Hepatocyte (in vitro differentiated cells): ENCODE measurements around the gene DDN. TPM values are rescaled to one million over a fixed set of nuclear protein-coding genes. Genes with fewer than 3 reads are reported as not detected.

Experiments
- DNase-seq: peaks from one replicate; pipeline ENCODE4 v3.0.0-alpha.2; 2016; ENCODE audit warnings: low spot score
- H2AFZ ChIP-seq: fragments of 200-600 bp; sonication (generic); 2 replicates; pipeline ENCODE4 v1.6.0; 2016; ENCODE audit warnings: antibody characterized with exemption, mild to moderate bottlenecking
- H3K27ac ChIP-seq: fragments of 200-600 bp; sonication (generic); 2 replicates; pipeline ENCODE4 v1.5.1; 2016; ENCODE audit warnings: mild to moderate bottlenecking
- H3K27me3 ChIP-seq: fragments of 200-600 bp; sonication (generic); 2 replicates; pipeline ENCODE4 v1.6.1; 2016
- H3K36me3 ChIP-seq: fragments of 200-600 bp; sonication (generic); replicated peaks from 2 replicates; pipeline ENCODE4 v1.5.1; 2016; ENCODE audit warnings: low read depth; ENCODE audit not compliant: insufficient read depth
- H3K4me1 ChIP-seq: fragments of 200-600 bp; sonication (generic); 2 replicates; pipeline ENCODE4 v1.5.1; 2016; ENCODE audit warnings: mild to moderate bottlenecking, moderate library complexity; ENCODE audit not compliant: insufficient read depth
- H3K4me2 ChIP-seq: fragments of 200-600 bp; sonication (generic); 2 replicates; pipeline ENCODE4 v1.6.0; 2016
- H3K4me3 ChIP-seq: fragments of 200-600 bp; sonication (generic); 2 replicates; pipeline ENCODE4 v1.5.1; 2016; ENCODE audit warnings: mild to moderate bottlenecking
- H3K79me2 ChIP-seq: fragments of 200-600 bp; sonication (generic); 2 replicates; pipeline ENCODE4 v1.6.0; 2017; ENCODE audit warnings: mild to moderate bottlenecking
- H3K9me2 ChIP-seq: fragments of 200-600 bp; sonication (generic); replicated peaks from 2 replicates; pipeline ENCODE4 v1.6.0; 2017; ENCODE audit warnings: mild to moderate bottlenecking; ENCODE audit not compliant: insufficient read depth
- H3K9me3 ChIP-seq: fragments of 200-600 bp; sonication (generic); 2 replicates; pipeline ENCODE4 v1.5.1; 2016; ENCODE audit warnings: low read depth, mild to moderate bottlenecking
- H4K20me1 ChIP-seq: fragments of 200-600 bp; sonication (generic); 2 replicates; pipeline ENCODE4 v1.6.0; 2016; ENCODE audit warnings: mild to moderate bottlenecking; ENCODE audit not compliant: insufficient read depth, poor library complexity, severe bottlenecking
- EZH2 ChIP-seq: fragments of 200-600 bp; sonication (generic); IDR thresholded peaks from 2 replicates; pipeline ENCODE4 v1.6.1; 2016; ENCODE audit warnings: antibody characterized with exemption, mild to moderate bottlenecking, borderline replicate concordance
- EZH2phosphoT487 ChIP-seq: fragments of 200-600 bp; sonication (generic); IDR thresholded peaks from one replicate; pipeline ENCODE4 v1.6.1; 2018; ENCODE audit warnings: antibody characterized with exemption, mild to moderate bottlenecking, low read depth, moderate library complexity; ENCODE audit not compliant: unreplicated experiment, severe bottlenecking
- WGBS: methylation state at CpG from one replicate; pipeline ENCODE4 v1.1.6; 2016; ENCODE audit warnings: low lambda C conversion rate; ENCODE audit errors: missing lambda C conversion rate; 5-methylcytosine and 5-hydroxymethylcytosine counted together
- polyA plus RNA-seq: library from polyadenylated mRNA; unstranded; fragments of >200 nt; fragmentation: Nextera tagmentation; extraction: Ambion mirVana; gene quantifications from 2 replicates; pipeline ENCODE4 v1.2.1, GENCODE V29; 2016
- total RNA-seq: library from RNA; depleted of rRNA; stranded (reverse); fragments of >200 nt; gene quantifications from 2 replicates; pipeline ENCODE4 v1.2.3, GENCODE V29; 2014
- TF ChIP-seq, protein P1 (sequence below): fragments of 200-600 bp; sonication (generic); IDR thresholded peaks from 2 replicates; pipeline ENCODE4 v1.5.1; 2016; ENCODE audit warnings: antibody characterized with exemption, mild to moderate bottlenecking; ENCODE audit not compliant: poor library complexity

Gene DDN
- total and polyA plus RNA-seq, 2 experiments from 2014 or later, result 0.10 TPM; not detected in 1

DNA sequence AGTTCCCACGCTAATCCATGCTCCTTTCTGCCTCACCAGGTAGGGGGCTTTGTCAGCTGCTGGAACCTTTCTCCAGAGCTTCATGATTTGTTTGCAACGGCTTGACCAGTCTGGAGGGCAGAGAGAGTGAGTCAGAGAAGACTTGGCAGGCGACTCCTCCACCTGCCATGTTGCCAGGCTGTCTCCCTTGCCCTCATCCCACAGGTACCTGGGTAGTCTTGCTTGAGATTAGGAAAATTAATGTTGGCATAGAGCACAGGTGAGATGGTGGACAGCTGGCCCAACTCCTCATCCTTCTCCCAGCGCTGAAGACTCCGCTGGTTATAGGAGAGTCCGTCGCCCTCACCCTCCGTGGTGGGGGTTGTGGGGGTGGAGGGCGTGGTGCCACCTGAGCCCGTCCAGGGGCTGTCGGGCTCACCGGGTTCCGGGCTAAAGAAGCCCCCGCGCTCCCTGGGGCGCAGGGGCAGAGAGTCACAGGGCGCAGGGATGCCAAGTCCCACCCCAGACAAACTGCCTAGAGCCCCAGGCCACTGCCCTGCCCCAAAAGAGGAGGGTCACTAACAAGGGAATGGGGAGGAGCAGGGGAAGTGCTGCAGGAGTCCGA is 42.8 kb upstream of the DDN start:
- Histone ChIP-seq H3K27ac (no peak overlapping the region), H4K20me1 (no peaks in the 10 kb centered on the region), H3K9me2 (no peaks in the 10 kb centered on the region), H3K36me3 (no peaks in the 10 kb centered on the region), H2AFZ (no peak overlapping the region), H3K9me3 (no peaks in the 10 kb centered on the region), H3K79me2 (no peaks in the 10 kb centered on the region), H3K4me1 (no peaks in the 10 kb centered on the region), H3K27me3 (no peaks in the 10 kb centered on the region), H3K4me3 (no peak overlapping the region), H3K4me2 (no peak overlapping the region)
- 97% methylated on average over 12 of the region's 18 CpGs for WGBS
- TF ChIP-seq, protein P1, sequence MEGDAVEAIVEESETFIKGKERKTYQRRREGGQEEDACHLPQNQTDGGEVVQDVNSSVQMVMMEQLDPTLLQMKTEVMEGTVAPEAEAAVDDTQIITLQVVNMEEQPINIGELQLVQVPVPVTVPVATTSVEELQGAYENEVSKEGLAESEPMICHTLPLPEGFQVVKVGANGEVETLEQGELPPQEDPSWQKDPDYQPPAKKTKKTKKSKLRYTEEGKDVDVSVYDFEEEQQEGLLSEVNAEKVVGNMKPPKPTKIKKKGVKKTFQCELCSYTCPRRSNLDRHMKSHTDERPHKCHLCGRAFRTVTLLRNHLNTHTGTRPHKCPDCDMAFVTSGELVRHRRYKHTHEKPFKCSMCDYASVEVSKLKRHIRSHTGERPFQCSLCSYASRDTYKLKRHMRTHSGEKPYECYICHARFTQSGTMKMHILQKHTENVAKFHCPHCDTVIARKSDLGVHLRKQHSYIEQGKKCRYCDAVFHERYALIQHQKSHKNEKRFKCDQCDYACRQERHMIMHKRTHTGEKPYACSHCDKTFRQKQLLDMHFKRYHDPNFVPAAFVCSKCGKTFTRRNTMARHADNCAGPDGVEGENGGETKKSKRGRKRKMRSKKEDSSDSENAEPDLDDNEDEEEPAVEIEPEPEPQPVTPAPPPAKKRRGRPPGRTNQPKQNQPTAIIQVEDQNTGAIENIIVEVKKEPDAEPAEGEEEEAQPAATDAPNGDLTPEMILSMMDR, result no peak
- no peak for TF ChIP-seq EZH2
- TF ChIP-seq EZH2phosphoT487, result no peak
- DNase-seq, result no peak

- TF ChIP-seq EZH2 (no peak), EZH2phosphoT487 (no peak)
- TF ChIP-seq, protein P1, result no peak
- no peak overlapping the region for H2AFZ ChIP-seq
- H3K36me3 ChIP-seq, result no peaks in the 10 kb centered on the region
- no peak overlapping the region for H3K4me2 ChIP-seq
- H3K9me3 ChIP-seq, result no peaks in the 10 kb centered on the region
- no peaks in the 10 kb centered on the region for H3K4me1 ChIP-seq
- no peak overlapping the region for H3K4me3 ChIP-seq
- no peak for DNase-seq
- H3K9me2 ChIP-seq, result no peaks in the 10 kb centered on the region
- no peak overlapping the region for H3K27ac ChIP-seq
- WGBS, result 97% methylated on average over 10 of the region's 31 CpGs
- H4K20me1 ChIP-seq, result no peaks in the 10 kb centered on the region
- no peaks in the 10 kb centered on the region for H3K27me3 ChIP-seq
- H3K79me2 ChIP-seq, result no peaks in the 10 kb centered on the region
Observed at GRCh38 chr12:49041036-49041880, 42.1 kb upstream of the DDN start.

DNA sequence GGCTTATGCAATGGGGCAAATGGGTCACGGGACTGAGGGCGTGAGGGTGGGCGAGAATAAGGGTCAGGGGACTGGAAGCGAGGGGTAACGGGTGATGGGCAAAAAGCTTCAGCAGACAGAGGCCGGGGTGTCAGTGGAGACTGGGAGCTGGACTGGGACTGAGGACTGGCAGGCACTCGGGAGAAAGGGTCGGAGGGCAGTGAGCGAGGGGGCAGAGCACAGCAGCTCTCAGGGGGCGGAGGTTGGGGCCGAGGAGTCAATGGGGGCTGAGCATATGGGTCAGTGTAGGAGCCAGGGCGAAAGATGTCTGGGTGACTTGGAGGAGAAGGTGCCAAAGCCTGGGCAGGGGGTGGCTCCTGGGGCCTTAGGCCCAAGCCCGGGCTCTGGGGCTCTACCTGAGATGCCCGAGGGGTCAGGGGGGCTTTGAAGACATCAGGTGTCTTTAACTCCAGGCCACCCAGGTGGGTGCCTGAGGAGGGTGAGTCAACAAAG is 41.2 kb upstream of the DDN start:
- TF ChIP-seq EZH2phosphoT487 (no peak), EZH2 (no peak)
- TF ChIP-seq, protein P1, result no peak

More for the DNA sequence above, 41.2 kb upstream of the DDN start:
- Histone ChIP-seq H3K36me3 (no peaks in the 10 kb centered on the region), H3K27ac (no peak overlapping the region), H3K27me3 (no peaks in the 10 kb centered on the region), H3K4me1 (no peaks in the 10 kb centered on the region), H2AFZ (no peak overlapping the region), H3K9me2 (no peaks in the 10 kb centered on the region), H3K4me2 (no peak overlapping the region), H3K79me2 (no peaks in the 10 kb centered on the region), H3K9me3 (no peaks in the 10 kb centered on the region), H3K4me3 (no peak overlapping the region), H4K20me1 (no peaks in the 10 kb centered on the region)
- 94% methylated on average over 9 of the region's 14 CpGs for WGBS
- DNase-seq, result no peak
